K562 (cell line): ENCODE results near the gene DYNLL1. TPM values are rescaled to one million over a fixed set of nuclear protein-coding genes. Genes with fewer than 3 reads are reported as not detected.

Experiments used
- ATAC-seq: fragments of 200-7000 bp; cut with Tn5 transposase; 3 replicates; pipeline ENCODE4 v1.9.1; 2020; ENCODE audit warnings: moderate library complexity
- BruUV-seq: library from RNA; stranded (reverse); fragments of 400-500 nt; replicated peaks from 2 replicates; lab custom pipeline; 2021; lab: Mats Ljungman, UMichigan
- CTCF ChIA-PET: fragments of 300-600 bp; formaldehyde crosslinking; extraction: SDS; loops from one replicate; lab custom pipeline; 2021; ENCODE audit warnings: low intra/inter-chr PET ratio; lab: Yijun Ruan, JAX
- POLR2A ChIA-PET: fragments of 300-600, 350-650 bp; sonication (Branson Sonifier 250); formaldehyde crosslinking; extraction: SDS; loops from one replicate; lab custom pipeline; 2021; ENCODE audit warnings: antibody characterized with exemption, inconsistent platforms; lab: Yijun Ruan, JAX
- DNase-seq, 4 experiments: peaks; one replicate each; pipeline versions ENCODE4 v3.0.0 to v3.0.0-alpha.2; 2011 to 2018; ENCODE audit warnings: low spot score in 3 of 4, mixed read lengths in 3 of 4; ENCODE audit errors: extremely low read depth in 1 of 4
- FAIRE-seq: peaks from 2 replicates; lab custom pipeline; 2011; peaks lifted over from hg19 to GRCh38; lab: Jason Lieb, UNC
- H2AFZ ChIP-seq: 2 replicates; pipeline ENCODE4 v1.6.0; 2011; ENCODE audit warnings: low read depth, low read length, control low read depth, inconsistent platforms
- H3K27ac ChIP-seq: fragments of 200-600 bp; 3 replicates; pipeline ENCODE4 v1.8.0; 2011; ENCODE audit warnings: low read depth, mild to moderate bottlenecking, control low read depth, inconsistent platforms, low read length, moderate library complexity, mixed read lengths; ENCODE audit errors: extremely low read depth
- H3K27me3 ChIP-seq, 2 experiments: fragments of 300-600 bp in 1 of 2; 2 replicates in 1 of 2; 3 replicates in 1 of 2; pipeline versions ENCODE4 v1.6.0 to v1.8.0; 2011; ENCODE audit warnings: inconsistent platforms in 2 of 2, low read length in 2 of 2, mild to moderate bottlenecking in 1 of 2, mixed read lengths in 1 of 2, moderate library complexity in 1 of 2; ENCODE audit not compliant: control insufficient read depth in 2 of 2, insufficient read depth in 2 of 2
- H3K36me3 ChIP-seq: fragments of 300-600 bp; 3 replicates; pipeline ENCODE4 v1.8.0; 2011; ENCODE audit warnings: mild to moderate bottlenecking, low read length, inconsistent platforms; ENCODE audit not compliant: control insufficient read depth, insufficient read depth
- H3K4me1 ChIP-seq, 2 experiments: fragments of 200-600 bp in 1 of 2; replicated peaks in 1 of 2; 2 replicates in 1 of 2; 3 replicates in 1 of 2; pipeline versions ENCODE4 v1.5.1 to v1.8.0; 2011; ENCODE audit warnings: inconsistent platforms in 2 of 2, low read length in 2 of 2, mild to moderate bottlenecking in 1 of 2, mixed read lengths in 1 of 2, moderate library complexity in 1 of 2; ENCODE audit not compliant: control insufficient read depth in 2 of 2, insufficient read depth in 2 of 2
- H3K4me2 ChIP-seq: 2 replicates; pipeline ENCODE4 v1.6.1; 2011; ENCODE audit warnings: low read length, control low read depth, inconsistent platforms, mixed read lengths; ENCODE audit not compliant: insufficient read depth
- H3K4me3 ChIP-seq: fragments of 200-600 bp; sonication (generic), shearing (Covaris generic); 2 replicates; pipeline ENCODE4 v1.5.1; 2016; ENCODE audit warnings: control low read depth, inconsistent platforms
- H3K79me2 ChIP-seq: fragments of 200-600 bp; 3 replicates; pipeline ENCODE4 v1.8.0; 2011; ENCODE audit warnings: low read length, inconsistent platforms; ENCODE audit not compliant: control insufficient read depth, insufficient read depth
- H3K9ac ChIP-seq, 2 experiments: 2 replicates each; pipeline versions ENCODE4 v1.6.0 to v1.6.1; 2011; ENCODE audit warnings: low read depth in 2 of 2, low read length in 2 of 2, control low read depth in 1 of 2, inconsistent platforms in 1 of 2, mild to moderate bottlenecking in 1 of 2, mixed read lengths in 1 of 2; ENCODE audit not compliant: insufficient read depth in 1 of 2
- H3K9me1 ChIP-seq: one replicate; pipeline ENCODE4 v1.6.0; 2011; ENCODE audit warnings: inconsistent platforms, mild to moderate bottlenecking, low read length, moderate library complexity; ENCODE audit not compliant: control insufficient read depth, insufficient read depth
- H3K9me3 ChIP-seq: replicated peaks from 2 replicates; pipeline ENCODE4 v1.5.1; 2011; ENCODE audit warnings: low read depth, low read length, inconsistent platforms; ENCODE audit not compliant: control insufficient read depth, insufficient read depth
- H4K20me1 ChIP-seq: replicated peaks from 2 replicates; pipeline ENCODE4 v1.6.1; 2011; ENCODE audit warnings: low read length, inconsistent platforms, mixed read lengths; ENCODE audit not compliant: control insufficient read depth, insufficient read depth
- AFF1 ChIP-seq, 2 experiments: fragments of 450-650 bp; IDR thresholded peaks; 2 replicates each; pipeline ENCODE4 v1.6.1; 2018; ENCODE audit warnings: mild to moderate bottlenecking in 2 of 2, low read depth in 1 of 2; ENCODE audit not compliant: partially characterized antibody in 2 of 2
- ATF7 ChIP-seq: fragments of 450-650 bp; IDR thresholded peaks from 2 replicates; pipeline ENCODE4 v1.7.1; 2014; ENCODE audit warnings: mild to moderate bottlenecking, moderate library complexity
- CAMTA2 ChIP-seq: fragments of 250-450 bp; sonication (Bioruptor Pico); conservative IDR thresholded peaks from 2 replicates; pipeline ENCODE4 v1.5.1; 2022
- ELF1 ChIP-seq: fragments of 200-800 bp; sonication (Bioruptor generic); IDR thresholded peaks from 2 replicates; pipeline ENCODE4 v1.6.1; 2016; ENCODE audit warnings: missing genetic modification characterization, missing compliant biosample characterization
- ETS2 ChIP-seq: IDR thresholded peaks from 2 replicates; pipeline ENCODE4 v1.6.1; 2016; ENCODE audit warnings: borderline replicate concordance, missing genetic modification characterization, mild to moderate bottlenecking, moderate library complexity, missing compliant biosample characterization; ENCODE audit not compliant: poor library complexity, severe bottlenecking
- HEY1 ChIP-seq: fragments of 250-450 bp; sonication (Bioruptor Pico); IDR thresholded peaks from 2 replicates; pipeline ENCODE4 v1.5.0; 2020; ENCODE audit warnings: mild to moderate bottlenecking, moderate library complexity, borderline replicate concordance
- MEIS2 ChIP-seq: fragments of 450-650 bp; IDR thresholded peaks from 2 replicates; pipeline ENCODE4 v1.6.1; 2014; ENCODE audit warnings: mild to moderate bottlenecking; ENCODE audit not compliant: partially characterized antibody
- PTBP1 ChIP-seq: fragments of 200-400 bp; formaldehyde crosslinking; IDR thresholded peaks from 2 replicates; pipeline ENCODE4 v1.6.1; 2017; ENCODE audit warnings: low read depth, low read length
- TAF15 ChIP-seq: fragments of 200-400 bp; formaldehyde crosslinking; IDR thresholded peaks from 2 replicates; pipeline ENCODE4 v1.6.1; 2017; ENCODE audit warnings: mild to moderate bottlenecking, low read depth, low read length, moderate library complexity
- ZBTB7A ChIP-seq: IDR thresholded peaks from 2 replicates; pipeline ENCODE4 v1.6.1; 2011; ENCODE audit warnings: low read depth, mild to moderate bottlenecking, low read length, moderate library complexity, borderline replicate concordance; ENCODE audit not compliant: control insufficient read depth
- ZNF444 ChIP-seq: fragments of 250-450 bp; sonication (Bioruptor Pico); IDR thresholded peaks from 2 replicates; pipeline ENCODE4 v1.4.0; 2020; ENCODE audit warnings: mild to moderate bottlenecking, moderate library complexity
- ZNF830 ChIP-seq: fragments of 250-450 bp; sonication (Bioruptor Pico); IDR thresholded peaks from 2 replicates; pipeline ENCODE4 v1.5.0; 2021; ENCODE audit warnings: mild to moderate bottlenecking
- WGBS: fragments of 100-300 bp; shearing (Covaris generic); methylation state at CpG from one replicate; pipeline ENCODE4 v1.1.6; 2016; ENCODE audit warnings: low coverage, mixed read lengths; ENCODE audit not compliant: insufficient coverage; ENCODE audit errors: missing lambda C conversion rate; 5-methylcytosine and 5-hydroxymethylcytosine counted together
- in situ Hi-C: fragments of 300-500 bp; cut with MboI; formaldehyde crosslinking; loops from 4 replicates; pipeline ENCODE4 v1.15.0; 2018; ENCODE audit warnings: inconsistent platforms, mixed read lengths
- intact Hi-C: fragments of 100-400 bp; cut with micrococcal nuclease; formaldehyde crosslinking; loops from 2 replicates; pipeline ENCODE4 v1.14.2; 2022
- polyA plus RNA-seq, 8 experiments: library from polyadenylated mRNA; depleted of rRNA in 4 of 8; stranded (reverse) in 5 of 8; unstranded in 3 of 8; fragments of >200 nt; fragmentation: Nextera tagmentation in 2 of 8; fragmentation: Illumina TruSeq in 1 of 8; extraction: Ambion mirVana in 2 of 8; extraction: Trizol in 1 of 8; gene quantifications; 2 replicates each; pipeline versions ENCODE4 v1.2.1 to v1.2.3, GENCODE V29; 2011 to 2014; ENCODE audit warnings: inconsistent platforms in 1 of 8, missing spikeins in 1 of 8
- total RNA-seq, 7 experiments: library from RNA; depleted of rRNA in 6 of 7; stranded (reverse); fragments of >200 nt in 6 of 7; fragmentation: Illumina TruSeq in 2 of 7; extraction: Trizol in 2 of 7; gene quantifications; 2 replicates each; pipeline versions ENCODE4 v1.2.1 to v1.2.3, GENCODE V29; 2011 to 2021; ENCODE audit warnings: low replicate concordance in 1 of 7
- TF ChIP-seq, protein P1 (sequence below), 2 experiments: fragments of 450-650 bp in 1 of 2; sonication (generic) in 1 of 2; formaldehyde crosslinking in 1 of 2; IDR thresholded peaks in 1 of 2; conservative IDR thresholded peaks in 1 of 2; 2 replicates each; pipeline versions ENCODE4 v1.6.1 to v1.8.1; 2016 to 2023; ENCODE audit warnings: mild to moderate bottlenecking in 2 of 2, moderate library complexity in 2 of 2, inconsistent platforms in 1 of 2, missing genetic modification reagents in 1 of 2
- TF ChIP-seq, protein P2 (sequence below), 2 experiments: fragments of 250-450 bp in 1 of 2; fragments of 450-650 bp in 1 of 2; sonication (Bioruptor Pico) in 1 of 2; IDR thresholded peaks; 2 replicates each; pipeline versions ENCODE4 v1.6.1 to v1.8.0; 2016 to 2021; ENCODE audit warnings: mild to moderate bottlenecking in 2 of 2, moderate library complexity in 2 of 2, missing compliant biosample characterization in 1 of 2, missing genetic modification characterization in 1 of 2
- TF ChIP-seq, protein P3 (sequence below): fragments of 450-650 bp; IDR thresholded peaks from 2 replicates; pipeline ENCODE4 v1.6.1; 2016

Gene DYNLL1
- total and polyA plus RNA-seq, 9 of the 15 experiments (the other 6 are each of a cell fraction or from before 2014, with no cell fraction given) = 303 to 1,112 (median 468) TPM

GRCh38 chr12:120489018-120489417 lies 6.9 kb upstream of the DYNLL1 start:
- WGBS = 61% methylated on average over 4 of the region's 4 CpGs
- POLR2A ChIA-PET = interaction anchor here (0.5 to 1.5 kb wide), 6 partner anchors 10 to 197 kb away, joined by 3 to 10 read pairs (median 4); partner anchors contain the start of gene RNU4-2
- TF ChIP-seq CAMTA2 = no peak
- no peak for TF ChIP-seq ELF1
- no peak for TF ChIP-seq ZNF830
- TF ChIP-seq ZBTB7A = no peak
- TF ChIP-seq, protein P1, sequence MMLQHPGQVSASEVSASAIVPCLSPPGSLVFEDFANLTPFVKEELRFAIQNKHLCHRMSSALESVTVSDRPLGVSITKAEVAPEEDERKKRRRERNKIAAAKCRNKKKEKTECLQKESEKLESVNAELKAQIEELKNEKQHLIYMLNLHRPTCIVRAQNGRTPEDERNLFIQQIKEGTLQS (IDR thresholded peaks at IDR 0.05) = peak; percentile 83
- TF ChIP-seq, protein P1 (CRISPR knock-in tag; conservative IDR thresholded peaks at IDR 0.05) = no peak
- TF ChIP-seq, protein P2, sequence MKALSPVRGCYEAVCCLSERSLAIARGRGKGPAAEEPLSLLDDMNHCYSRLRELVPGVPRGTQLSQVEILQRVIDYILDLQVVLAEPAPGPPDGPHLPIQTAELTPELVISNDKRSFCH (CRISPR knock-in tag; IDR thresholded peaks at IDR 0.05) = no peak
- TF ChIP-seq, protein P2 (tag; IDR thresholded peaks at IDR 0.05) = 0 out of 2 replicates have a peak, but pooled peaks have one; percentile 29
- TF ChIP-seq HEY1 = no peak
- TF ChIP-seq PTBP1 = no peak
- TF ChIP-seq ETS2 (tag) = no peak
- TF ChIP-seq MEIS2 = peak; percentile 78
- TF ChIP-seq ATF7 = peak; percentile 67
- no peak for TF ChIP-seq TAF15
- no peak for TF ChIP-seq ZNF444 (CRISPR knock-in tag)
- TF ChIP-seq, protein P3, sequence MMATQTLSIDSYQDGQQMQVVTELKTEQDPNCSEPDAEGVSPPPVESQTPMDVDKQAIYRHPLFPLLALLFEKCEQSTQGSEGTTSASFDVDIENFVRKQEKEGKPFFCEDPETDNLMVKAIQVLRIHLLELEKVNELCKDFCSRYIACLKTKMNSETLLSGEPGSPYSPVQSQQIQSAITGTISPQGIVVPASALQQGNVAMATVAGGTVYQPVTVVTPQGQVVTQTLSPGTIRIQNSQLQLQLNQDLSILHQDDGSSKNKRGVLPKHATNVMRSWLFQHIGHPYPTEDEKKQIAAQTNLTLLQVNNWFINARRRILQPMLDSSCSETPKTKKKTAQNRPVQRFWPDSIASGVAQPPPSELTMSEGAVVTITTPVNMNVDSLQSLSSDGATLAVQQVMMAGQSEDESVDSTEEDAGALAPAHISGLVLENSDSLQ = peak; percentile 35; the same call in 1 of the 2 replicates
- TF ChIP-seq AFF1 (IDR thresholded peaks at IDR 0.05; ENCODE audit: low read depth in 1 of 2, partially characterized antibody in 2 of 2) = no peak

More at GRCh38 chr12:120489018-120489417, 6.9 kb upstream of the DYNLL1 start:
- DNase-seq (peak in 1 of 4 experiments; percentile 19), ATAC-seq (peak; percentile 40; the same call in 2 of the 3 replicates), FAIRE-seq (peak; percentile 49)
- Histone ChIP-seq H3K9me1 (no peaks in the 10 kb centered on the region), H3K79me2 (peaks cover 8% of the 10 kb centered on the region; the same call in 2 of the 3 replicates), H3K9ac (no peak overlapping the region), H3K27me3 (no peaks in the 10 kb centered on the region; a peak in 1 of 5 replicates), H3K36me3 (peaks cover 26% of the 10 kb centered on the region), H3K27ac (peak overlapping the region; percentile 15; the same call in 1 of the 3 replicates), H4K20me1 (no peaks in the 10 kb centered on the region), H2AFZ (no peak overlapping the region), H3K4me3 (no peak overlapping the region), H3K4me1 (peaks cover 12 to 23% of the 10 kb centered on the region in 2 experiments; a peak in 4 of 5 replicates), H3K4me2 (no peak overlapping the region), H3K9me3 (no peaks in the 10 kb centered on the region)
- CTCF ChIA-PET = no interaction called here
- TSS peak; percentile 36 for BruUV-seq
- in situ Hi-C loops (no loop called here), intact Hi-C loops (no loop called here)
